Lung (tissue), 12 donors: ENCODE measurements around the gene PHF10. TPM values are rescaled to one million over a fixed set of nuclear protein-coding genes. Genes with fewer than 3 reads are reported as not detected.

ENCODE experiments used
- ATAC-seq: fragments of 200-7000 bp; cut with Tn5 transposase; one replicate; pipeline ENCODE4 v1.9.1; 2020; ENCODE audit warnings: moderate number of reproducible peaks; ENCODE audit not compliant: insufficient read depth, low FRiP score
- DNase-seq, 3 donors: peaks; one replicate each; pipeline ENCODE4 v3.0.0-alpha.2; 2013 to 2017
- H3K27ac ChIP-seq, 2 donors: one replicate each; pipeline ENCODE4 v1.5.1; 2013; ENCODE audit warnings: mild to moderate bottlenecking in 2 of 2, moderate library complexity in 2 of 2, control low read depth in 1 of 2, inconsistent platforms in 1 of 2, low read depth in 1 of 2, low read length in 1 of 2
- H3K27me3 ChIP-seq, 3 donors: one replicate each; pipeline ENCODE4 v1.5.1; 2013; ENCODE audit warnings: low read length in 2 of 3; ENCODE audit not compliant: control insufficient read depth in 3 of 3, insufficient read depth in 3 of 3
- H3K36me3 ChIP-seq, 4 donors: one replicate each; pipeline ENCODE4 v1.5.1; 2013; ENCODE audit warnings: low read length in 4 of 4, mild to moderate bottlenecking in 1 of 4, moderate library complexity in 1 of 4; ENCODE audit not compliant: control insufficient read depth in 4 of 4, insufficient read depth in 4 of 4
- H3K4me1 ChIP-seq, 5 donors: one replicate each; pipeline ENCODE4 v1.5.1; 2013; ENCODE audit warnings: low read length in 5 of 5, mild to moderate bottlenecking in 2 of 5, moderate library complexity in 1 of 5; ENCODE audit not compliant: control insufficient read depth in 5 of 5, insufficient read depth in 5 of 5
- H3K4me3 ChIP-seq: one replicate; pipeline ENCODE4 v1.5.1; 2013; ENCODE audit warnings: mild to moderate bottlenecking, control low read depth, moderate library complexity
- H3K9ac ChIP-seq, 2 donors: one replicate each; pipeline ENCODE4 v1.5.1; 2013; ENCODE audit warnings: low read length in 2 of 2, control low read depth in 1 of 2; ENCODE audit not compliant: insufficient read depth in 1 of 2
- H3K9me3 ChIP-seq, 4 donors: one replicate each; pipeline ENCODE4 v1.5.1; 2013; ENCODE audit warnings: low read length in 3 of 4, mild to moderate bottlenecking in 1 of 4, moderate library complexity in 1 of 4; ENCODE audit not compliant: control insufficient read depth in 4 of 4, insufficient read depth in 3 of 4
- CTCF ChIP-seq: IDR thresholded peaks from 2 replicates; pipeline ENCODE4 v1.5.1; 2012; ENCODE audit warnings: mild to moderate bottlenecking; ENCODE audit errors: control extremely low read depth, extremely low read depth
- WGBS, 2 donors: extraction: QIAGEN DNeasy Blood & Tissue Kit; methylation state at CpG; one replicate each; pipeline ENCODE4 v1.1.7; 2013; 5-methylcytosine and 5-hydroxymethylcytosine counted together
- polyA plus RNA-seq, 2 donors: library from polyadenylated mRNA; stranded (reverse); fragments of 200-250 nt; gene quantifications; one replicate each; pipeline ENCODE4 v1.2.1, GENCODE V29; 2013
- total RNA-seq, 2 donors: library from RNA; depleted of rRNA in 1 of 2; stranded (reverse); fragments of >200 nt in 1 of 2; gene quantifications; one replicate each; pipeline ENCODE4 v1.2.1, GENCODE V29; 2014 to 2021
- donor health status: control.
- donor health status: control.
- donor health status: Bipolar disorder and iron deficiency.
- donor health status: healthy.
- donor health status: DM: yes; HTN: yes; CAD: no.

The PHF10 gene
- total and polyA plus RNA-seq, 4 donors: 26.0 to 94.9 (median 30.9) TPM

- peaks cover 0 to 3% (median 0%) of the 10 kb centered on the region in 5 donors for H3K4me1 ChIP-seq
- no peak for TF ChIP-seq CTCF
- no peaks in the 10 kb centered on the region for H3K27me3 ChIP-seq
- no peak overlapping the region for H3K9ac ChIP-seq
- no peak overlapping the region for H3K4me3 ChIP-seq
- no peaks in the 10 kb centered on the region for H3K9me3 ChIP-seq
- H3K36me3 ChIP-seq: peaks cover 0 to 26% (median 13%) of the 10 kb centered on the region in 4 donors
- DNase-seq (no peak), ATAC-seq (no peak)
- no peak overlapping the region for H3K27ac ChIP-seq
- WGBS, 2 donors: 98% methylated on average over 27 of the region's 27 CpGs
These were observed 56.6 kb downstream of the PHF10 start for GRCh38 chr6:169667716-169668115.

GRCh38 chr6:169666441-169666840 lies 57.9 kb downstream of the PHF10 start:
- Histone ChIP-seq H3K27ac (no peak overlapping the region), H3K4me3 (no peak overlapping the region), H3K27me3 (no peaks in the 10 kb centered on the region), H3K36me3 (peaks cover 0 to 23% (median 11%) of the 10 kb centered on the region in 4 donors), H3K9me3 (no peaks in the 10 kb centered on the region), H3K9ac (no peak overlapping the region), H3K4me1 (peaks cover 0 to 3% (median 0%) of the 10 kb centered on the region in 5 donors)
- ATAC-seq: no peak
- TF ChIP-seq CTCF: no peak
- 97% methylated on average over 18 of the region's 18 CpGs for WGBS, 2 donors
- no peak for DNase-seq

GRCh38 chr6:169665289-169665688 lies 59.0 kb downstream of the PHF10 start:
- Histone ChIP-seq H3K9me3 (no peaks in the 10 kb centered on the region), H3K4me1 (peaks cover 0 to 3% (median 0%) of the 10 kb centered on the region in 5 donors), H3K27ac (no peak overlapping the region), H3K36me3 (peaks cover 0 to 23% (median 11%) of the 10 kb centered on the region in 4 donors), H3K4me3 (no peak overlapping the region), H3K27me3 (no peaks in the 10 kb centered on the region), H3K9ac (no peak overlapping the region)
- ATAC-seq (no peak), DNase-seq (no peak)
- WGBS, 2 donors: 93% methylated on average over 9 of the region's 9 CpGs
- no peak for TF ChIP-seq CTCF

GRCh38 chr6:169664227-169664626 lies 60.1 kb downstream of the PHF10 start:
- Histone ChIP-seq H3K27me3 (no peaks in the 10 kb centered on the region), H3K27ac (no peak overlapping the region), H3K4me3 (no peak overlapping the region), H3K4me1 (peaks cover 0 to 2% (median 0%) of the 10 kb centered on the region in 5 donors), H3K9me3 (no peaks in the 10 kb centered on the region), H3K9ac (no peak overlapping the region), H3K36me3 (peaks cover 2 to 28% (median 15%) of the 10 kb centered on the region in 4 donors)
- DNase-seq: no peak
- TF ChIP-seq CTCF: no peak
- no peak for ATAC-seq
- WGBS, 2 donors: 96 to 97% methylated on average over 14 of the region's 14 CpGs
